HL-60/S4 (cell line): Measurements from ENCODE around the gene SMAP2.

Experiments used
- in situ Hi-C: fragments of 300-500 bp; cut with MboI; formaldehyde crosslinking; loops from 2 replicates; pipeline ENCODE4 v1.14.3; 2022; ENCODE audit warnings: low sequenced_read_pairs

Gene SMAP2

DNA sequence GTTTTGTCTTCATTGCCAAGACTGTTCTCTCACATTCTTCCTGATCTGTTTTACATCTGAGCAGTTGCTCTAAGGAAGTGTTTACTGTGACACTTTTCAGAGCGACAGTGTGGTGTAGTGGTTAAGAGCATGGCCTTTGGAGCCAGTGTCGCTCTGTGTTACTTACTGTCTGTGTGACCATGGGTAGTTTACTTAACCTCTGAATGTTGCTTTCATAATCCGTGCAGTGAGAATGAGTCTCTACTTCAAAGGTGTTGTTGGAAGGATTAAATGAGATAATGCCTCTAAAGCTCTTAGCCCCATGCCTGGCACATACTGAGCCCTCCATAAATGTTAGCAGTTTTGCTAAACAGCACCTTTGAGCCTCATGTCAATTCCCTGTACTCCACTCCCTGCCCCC, 40.8 kb downstream of the SMAP2 start:
- in situ Hi-C loops, result no loop called here

- in situ Hi-C loops, result no loop called here
These were observed 43.2 kb downstream of the SMAP2 start for GRCh38 chr1:40416709-40417108.

DNA sequence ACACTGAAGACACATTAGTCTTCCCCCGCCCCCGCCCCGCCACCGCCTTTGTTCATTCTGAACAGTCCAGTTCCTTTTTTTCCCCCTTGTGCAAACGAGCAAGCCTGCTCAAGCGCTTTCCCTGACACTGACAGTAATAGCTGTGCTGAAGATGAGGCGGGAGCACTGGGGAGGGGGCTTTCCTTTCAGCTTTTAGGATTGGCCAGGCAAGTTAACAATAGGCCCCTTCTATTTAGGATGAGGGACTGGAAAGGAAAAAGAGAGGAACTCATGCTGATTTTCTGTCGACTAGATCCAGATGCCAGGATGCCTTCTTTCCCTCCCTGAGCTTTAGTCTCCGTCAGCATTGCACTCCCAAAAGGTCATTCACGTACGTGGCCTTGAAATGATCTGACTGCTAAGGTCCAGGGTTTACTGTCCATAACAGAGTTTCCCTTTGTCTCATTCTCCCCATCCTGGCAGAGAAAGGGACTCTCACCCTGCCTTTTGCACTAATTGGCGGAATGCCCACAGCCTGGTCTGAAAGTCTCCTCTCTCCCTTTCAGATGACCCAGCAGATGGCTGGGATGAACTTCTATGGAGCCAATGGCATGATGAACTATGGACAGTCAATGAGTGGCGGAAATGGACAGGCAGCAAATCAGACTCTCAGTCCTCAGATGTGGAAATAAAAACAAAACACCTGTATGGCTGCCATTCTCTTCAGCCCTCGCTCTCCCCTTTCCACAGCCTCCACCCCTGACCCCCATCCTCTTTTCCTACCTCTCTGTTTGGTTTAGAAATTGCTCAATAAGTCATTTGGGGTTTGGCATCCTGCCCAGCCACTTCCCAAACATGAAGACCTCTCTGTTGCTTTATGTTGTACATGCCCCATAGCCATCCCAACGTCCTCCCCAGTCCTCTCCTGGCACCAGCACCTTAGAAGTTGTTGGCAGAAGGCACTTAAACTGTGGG, 48.2 kb downstream of the SMAP2 start:
- in situ Hi-C loops, result no loop called here

GRCh38 chr1:40422630-40423263, 49.2 kb downstream of the SMAP2 start:
- in situ Hi-C loops, result no loop called here

GRCh38 chr1:40423264-40423642, 49.7 kb downstream of the SMAP2 start:
- in situ Hi-C loops, result no loop called here

- in situ Hi-C loops, result no loop called here
These were observed 50.6 kb downstream of the SMAP2 start for GRCh38 chr1:40423951-40424618.

DNA sequence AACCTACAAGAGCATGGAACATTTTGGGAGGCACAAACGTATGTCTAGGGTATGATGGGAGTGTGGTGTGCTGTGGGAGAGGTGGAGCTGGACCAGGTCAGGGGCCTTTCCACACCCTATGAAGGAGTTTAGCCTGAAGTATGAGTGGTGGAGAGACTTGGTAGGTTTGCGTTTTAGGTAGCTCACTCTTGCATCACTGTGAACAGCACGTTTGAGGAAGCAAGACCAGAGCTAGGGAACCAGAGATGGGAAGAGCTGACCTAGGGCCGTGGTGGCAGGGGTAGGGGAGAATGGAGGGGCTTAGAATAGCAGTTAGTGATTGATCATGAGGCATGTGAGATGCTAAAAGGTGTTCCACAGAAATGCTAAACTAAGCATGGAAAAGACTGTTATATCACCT, 51.7 kb downstream of the SMAP2 start:
- in situ Hi-C loops, result no loop called here

DNA sequence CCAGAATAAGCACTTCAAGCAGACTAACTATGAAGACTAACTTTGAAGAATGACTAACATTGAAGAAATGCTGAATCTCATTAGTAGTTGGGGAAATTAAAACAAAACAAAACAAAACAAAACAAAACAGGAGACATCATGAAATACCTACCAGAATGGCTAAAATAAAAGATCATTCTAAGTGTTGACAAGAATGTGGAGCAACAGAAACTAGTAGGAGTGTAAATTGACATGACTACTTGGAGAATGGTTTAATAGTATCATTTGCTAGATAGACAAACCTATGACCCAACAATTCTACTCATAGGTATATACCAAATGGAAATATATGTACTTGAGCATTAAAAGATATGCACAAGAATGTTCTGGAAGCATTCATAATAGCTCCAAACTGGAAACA, 57.9 kb downstream of the SMAP2 start:
- in situ Hi-C loops, result no loop called here

DNA sequence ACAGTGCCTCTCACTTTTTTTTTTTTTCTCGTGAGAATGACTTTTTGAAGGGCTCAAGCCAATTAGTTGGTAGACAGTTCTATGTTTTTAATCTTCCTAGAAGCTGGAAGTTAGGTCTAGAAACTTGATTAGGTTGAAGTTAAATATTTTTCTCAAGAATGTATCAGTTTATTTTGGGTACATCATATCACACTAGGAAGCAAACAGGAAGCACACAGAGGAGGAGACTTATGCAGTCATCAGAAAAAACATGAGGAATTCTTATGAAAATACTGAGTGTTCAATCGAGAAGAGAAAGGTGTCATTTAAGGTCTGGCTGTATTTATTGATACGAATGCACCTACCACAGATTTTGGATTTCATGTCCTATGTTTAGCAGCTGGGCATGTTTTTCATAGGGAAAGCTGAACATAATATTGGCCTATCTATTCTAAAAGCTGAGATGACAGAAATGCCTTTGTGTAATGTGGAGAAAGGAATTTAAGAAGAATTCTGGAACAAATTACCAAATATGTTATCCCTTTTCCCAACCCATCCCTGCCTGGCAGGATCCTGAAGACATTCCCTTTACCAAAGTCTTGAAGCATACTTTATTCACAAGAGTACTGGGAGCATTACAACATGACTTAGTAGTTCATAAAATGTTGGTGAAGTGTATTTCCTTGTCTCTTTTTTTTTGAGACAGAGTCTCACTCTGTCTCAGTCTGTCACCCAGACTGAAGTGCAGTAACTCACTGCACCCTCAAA, 59.3 kb downstream of the SMAP2 start:
- in situ Hi-C loops, result no loop called here

DNA sequence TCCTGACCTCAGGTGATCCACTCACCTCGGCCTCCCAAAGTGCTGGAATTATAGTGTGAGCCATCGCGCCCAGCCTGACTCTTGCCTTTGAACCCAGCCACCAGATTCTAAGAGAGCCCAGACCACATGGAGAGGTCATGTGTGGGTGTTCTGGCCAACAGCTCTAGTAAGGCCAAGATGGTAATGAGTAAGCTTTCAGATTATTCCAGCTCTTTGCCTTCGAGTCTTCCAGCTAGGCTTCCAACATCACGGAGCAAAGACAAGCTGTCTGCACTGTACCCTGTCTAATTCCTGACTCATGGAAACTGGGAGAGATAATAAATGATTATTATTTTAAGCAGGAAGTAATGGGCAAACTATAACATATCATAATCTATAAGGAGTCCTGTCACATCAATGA, 61.9 kb downstream of the SMAP2 start:
- in situ Hi-C loops, result no loop called here

GRCh38 chr1:40435876-40436275, 62.3 kb downstream of the SMAP2 start:
- in situ Hi-C loops, result no loop called here

GRCh38 chr1:40438391-40439015, 65.0 kb downstream of the SMAP2 start:
- in situ Hi-C loops, result no loop called here

DNA sequence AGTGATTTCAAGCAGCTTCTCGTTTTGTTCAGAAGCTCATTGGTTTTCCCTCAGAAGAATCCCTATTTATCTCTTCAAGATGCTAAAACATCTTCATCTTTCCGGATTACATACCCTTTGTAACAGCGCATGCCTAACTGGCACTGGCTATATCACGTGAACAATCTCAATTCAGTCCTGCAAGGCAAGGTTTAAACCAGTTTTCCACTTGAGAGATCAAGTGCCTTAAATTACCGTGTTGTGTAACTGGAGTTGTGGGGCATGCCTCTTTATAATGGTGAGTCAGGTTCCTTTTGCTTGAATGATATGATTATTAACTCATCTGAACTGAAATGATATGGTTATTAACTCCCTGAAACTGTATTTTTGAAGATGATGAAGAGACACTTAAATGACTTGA, 65.7 kb downstream of the SMAP2 start:
- in situ Hi-C loops, result no loop called here

- in situ Hi-C loops, result no loop called here
These were observed 76.4 kb downstream of the SMAP2 start, which contains the start of gene ZFP69B for GRCh38 chr1:40449684-40450494. ZFP69B (plus strand) TSS chr1:40450476; CDS start chr1:40450962, 486 bp downstream.

GRCh38 chr1:40450495-40451237, 77.1 kb downstream of the SMAP2 start:
- in situ Hi-C loops, result no loop called here

GRCh38 chr1:40451238-40451585, 77.7 kb downstream of the SMAP2 start:
- in situ Hi-C loops, result no loop called here

DNA sequence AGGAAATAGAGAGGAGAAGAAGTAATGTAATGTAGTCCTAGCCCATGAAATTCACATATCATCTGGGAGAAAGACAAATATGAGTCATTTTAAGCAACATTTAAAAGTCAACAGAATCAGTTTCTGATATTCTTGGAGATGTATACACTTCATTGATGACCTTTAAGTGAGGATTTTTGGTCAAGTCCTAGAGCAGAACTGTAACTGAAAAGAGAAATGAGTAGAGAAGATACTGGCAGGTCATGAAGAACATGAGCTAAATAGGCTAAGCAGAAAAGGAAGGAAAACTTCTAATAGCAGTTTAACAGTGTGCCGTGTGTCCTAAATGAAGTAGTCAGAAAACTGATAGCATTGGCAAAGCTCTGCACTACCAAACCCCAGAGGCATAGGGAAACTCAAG, 81.3 kb downstream of the SMAP2 start:
- in situ Hi-C loops, result no loop called here

- in situ Hi-C loops, result no loop called here
These were observed 89.5 kb downstream of the SMAP2 start for GRCh38 chr1:40462956-40463590.

GRCh38 chr1:40469327-40469726, 95.8 kb downstream of the SMAP2 start:
- in situ Hi-C loops, result no loop called here
